ENCODE measurements around the gene CD83.
A peak's percentile ranks its signal among the peaks of the same experiment; 100 is the strongest.
"Not testable (repeated sequence)": the region's sequence is repeated elsewhere in the genome, so short reads cannot be mapped to it uniquely, and the experiment has no call there.

Gene CD83

DNA sequence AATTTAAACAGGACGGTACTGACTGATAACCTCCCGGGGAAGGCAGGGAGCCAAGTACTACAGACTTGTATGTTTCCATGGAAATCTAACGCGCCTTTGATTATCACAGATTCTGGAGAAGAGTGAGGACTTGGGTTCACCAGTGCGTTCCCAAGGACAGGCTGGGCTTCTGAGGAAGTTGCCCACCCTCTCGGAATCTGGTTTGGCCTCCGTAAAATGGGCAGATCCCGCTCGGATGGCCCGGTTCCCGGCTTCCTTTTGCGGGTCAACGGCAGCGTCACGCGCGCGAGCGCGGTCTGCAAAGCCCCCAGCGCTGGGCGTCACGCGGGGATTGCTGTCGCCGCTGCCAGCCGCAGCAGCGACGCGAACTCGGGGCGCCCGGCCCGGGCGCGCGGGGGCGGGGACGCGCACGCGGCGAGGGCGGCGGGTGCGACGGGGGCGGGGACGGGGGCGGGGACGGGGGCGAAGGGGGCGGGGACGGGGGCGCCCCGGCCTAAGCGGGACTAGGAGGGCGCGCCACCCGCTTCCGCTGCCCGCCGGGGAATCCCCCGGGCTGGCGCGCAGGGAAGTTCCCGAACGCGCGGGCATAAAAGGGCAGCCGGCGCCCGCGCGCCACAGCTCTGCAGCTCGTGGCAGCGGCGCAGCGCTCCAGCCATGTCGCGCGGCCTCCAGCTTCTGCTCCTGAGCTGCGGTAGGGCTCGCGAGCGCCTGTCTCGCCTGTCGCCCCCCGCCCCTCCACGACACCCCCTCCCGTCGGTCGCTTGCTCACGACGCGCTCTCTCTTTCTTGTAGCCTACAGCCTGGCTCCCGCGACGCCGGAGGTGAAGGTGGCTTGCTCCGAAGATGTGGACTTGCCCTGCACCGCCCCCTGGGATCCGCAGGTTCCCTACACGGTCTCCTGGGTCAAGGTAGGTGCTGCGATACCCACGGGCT is at the start of gene CD83:
Gene CD83 (plus strand): TSS at position 615 of the 933 bp plus-strand sequence. CDS start 40 bp downstream, at position 655.
- peak; percentile 67 for DNase-seq

GRCh38 chr6:14068133-14068532 is 49.4 kb upstream of the CD83 start:
- DNase-seq: no peak

DNA sequence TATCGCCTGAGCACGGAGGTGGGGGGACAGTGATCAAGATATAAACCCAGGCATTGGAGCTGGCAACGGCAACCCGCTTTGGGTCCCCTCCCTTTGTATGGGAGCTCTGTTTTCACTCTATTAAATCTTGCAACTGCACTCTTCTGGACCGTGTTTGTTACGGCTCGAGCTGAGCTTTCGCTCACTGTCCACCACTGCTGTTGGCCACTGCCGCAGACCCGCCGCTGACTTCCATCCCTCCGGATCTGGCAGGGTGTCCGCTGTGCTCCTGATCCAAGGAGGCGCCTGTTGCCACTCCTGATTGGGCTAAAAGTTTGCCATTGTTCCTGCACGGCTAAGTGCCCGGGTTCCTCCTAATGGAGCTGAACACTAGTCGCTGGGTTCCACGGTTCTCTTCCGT is 48.9 kb upstream of the CD83 start:
- DNase-seq: no peak

- no peak for DNase-seq
Measured at GRCh38 chr6:14070457-14070856, 47.1 kb upstream of the CD83 start.

DNA sequence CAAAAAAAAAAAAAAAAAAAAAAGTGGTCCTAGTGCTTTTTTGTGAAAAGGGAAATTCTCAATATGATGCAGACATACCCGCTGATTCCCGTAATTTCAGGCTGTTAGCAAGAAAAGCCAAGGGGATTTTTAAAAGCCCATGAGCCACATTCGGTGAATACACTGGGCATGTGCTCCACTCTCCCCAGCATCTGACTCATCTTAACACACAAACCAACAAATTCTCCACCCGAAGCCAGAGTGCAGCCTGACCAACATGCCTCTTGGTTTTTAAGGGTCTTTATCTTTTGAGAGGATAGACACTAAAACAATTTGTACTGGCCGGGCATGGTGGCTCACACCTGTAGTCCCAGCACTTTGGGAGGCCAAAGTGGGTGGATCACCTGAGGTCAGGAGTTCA is 45.5 kb upstream of the CD83 start:
- DNase-seq: no peak

GRCh38 chr6:14073561-14074354 is 43.8 kb upstream of the CD83 start:
- DNase-seq: not testable (repeated sequence)

- DNase-seq: no peak
Measured at GRCh38 chr6:14074476-14075094, 43.0 kb upstream of the CD83 start.

GRCh38 chr6:14075095-14075503 is 42.5 kb upstream of the CD83 start:
- DNase-seq: no peak

DNA sequence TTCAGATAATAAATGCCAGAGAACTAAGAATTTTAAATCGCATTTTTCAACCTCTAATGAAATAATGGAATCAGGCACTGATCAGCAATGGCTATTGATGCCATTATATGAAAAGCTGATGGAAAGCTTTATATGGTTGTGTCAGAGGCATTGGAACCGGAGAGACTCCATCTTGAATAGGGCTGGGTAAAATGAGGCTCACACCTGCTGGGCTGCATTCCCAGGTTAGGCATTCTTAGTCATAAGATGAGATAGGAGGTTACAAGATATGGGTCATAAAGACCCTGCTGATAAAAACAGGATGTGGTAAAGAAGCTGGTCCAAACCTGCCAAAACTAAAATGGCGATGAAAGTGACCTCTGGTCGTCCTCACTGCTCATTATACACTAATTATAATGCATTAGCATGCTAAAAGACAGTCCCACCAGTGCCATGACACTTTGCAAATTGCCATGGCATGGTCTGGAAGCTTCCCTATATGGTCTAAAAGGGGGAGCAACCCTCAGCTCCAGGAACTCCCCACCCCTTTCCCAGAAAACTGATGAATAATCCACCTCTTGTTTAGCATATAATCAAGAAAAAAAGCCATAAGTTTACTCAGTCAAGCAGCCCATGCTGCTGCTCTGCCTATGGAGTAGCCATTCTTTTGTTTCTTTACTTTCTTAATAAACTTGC is 40.2 kb upstream of the CD83 start:
- DNase-seq: no peak

GRCh38 chr6:14079433-14079832 is 38.1 kb upstream of the CD83 start:
- DNase-seq: no peak

DNA sequence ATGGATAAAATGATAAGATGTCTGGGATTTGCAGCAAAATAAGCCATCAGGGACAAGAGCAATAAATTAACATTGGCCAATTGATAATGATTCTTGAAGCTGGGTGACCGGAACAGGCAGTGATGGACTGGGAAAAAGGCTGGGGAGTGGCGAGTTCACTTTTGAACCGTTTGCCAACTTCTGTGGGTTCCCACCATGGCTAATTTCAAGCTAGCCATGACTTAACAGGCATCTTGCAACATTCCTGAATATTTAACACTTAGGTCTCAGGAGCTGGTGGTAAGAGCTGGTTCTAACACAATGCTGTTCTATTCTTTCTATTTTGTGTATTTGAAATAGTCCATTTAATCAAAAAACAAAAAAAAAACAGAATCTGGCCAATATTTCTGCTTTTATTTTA is 37.6 kb upstream of the CD83 start:
- DNase-seq: no peak

DNA sequence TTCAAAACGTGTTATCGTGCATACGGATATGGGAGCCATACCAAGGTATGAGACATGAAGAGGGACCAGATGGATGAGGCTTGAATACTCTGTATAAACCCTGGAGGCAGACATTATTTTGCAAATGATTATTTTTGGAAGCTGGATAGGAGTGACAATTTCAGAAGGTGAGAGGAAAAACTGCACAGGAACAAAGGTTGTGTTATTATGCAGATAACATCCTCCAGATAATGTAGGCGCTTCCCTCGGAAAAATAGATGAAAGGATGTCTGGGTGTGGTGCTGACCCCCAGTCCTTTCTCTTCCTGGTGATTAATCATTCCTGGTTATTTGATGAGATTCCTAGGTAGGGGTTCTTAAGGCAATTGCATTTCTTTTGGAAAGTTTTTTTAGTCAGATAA is 36.4 kb upstream of the CD83 start:
- DNase-seq: no peak

DNA sequence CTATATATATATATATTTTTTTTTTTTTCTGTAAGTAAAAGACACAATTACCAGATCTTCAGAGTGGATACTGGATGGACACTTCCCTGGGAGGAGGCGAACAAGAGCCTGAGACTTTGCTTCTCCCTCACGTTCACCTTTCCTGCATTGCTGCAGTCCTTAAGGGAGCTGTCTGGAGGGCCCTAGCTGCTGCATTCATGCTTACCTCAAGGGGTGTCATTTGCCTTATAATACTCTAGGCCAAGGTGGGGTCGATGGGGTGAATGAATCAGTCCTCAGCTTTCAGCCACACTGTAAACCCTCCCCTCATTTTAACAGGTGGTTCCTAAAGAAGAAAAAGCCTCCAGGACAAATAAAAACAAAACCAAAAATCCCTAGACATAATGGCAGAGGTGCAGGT is 34.8 kb upstream of the CD83 start:
- DNase-seq: no peak

DNA sequence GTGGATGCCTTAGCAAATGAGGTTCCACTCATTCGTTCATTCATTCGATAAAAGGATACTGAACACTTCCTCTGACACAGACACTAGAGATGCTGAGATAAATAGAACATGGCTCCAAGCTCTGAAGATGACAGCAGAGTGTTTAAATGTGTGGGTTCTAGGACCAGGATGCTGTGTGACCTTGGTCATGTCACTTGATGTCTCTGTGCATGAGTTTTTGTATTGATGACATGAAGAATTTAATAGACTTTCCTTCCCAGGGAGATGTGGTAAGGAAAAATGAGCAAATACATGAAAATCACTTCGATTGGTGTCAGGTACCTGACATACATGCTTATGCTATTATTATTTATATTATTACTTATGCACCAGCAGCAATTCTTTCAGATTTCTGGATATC is 34.3 kb upstream of the CD83 start:
- no peak for DNase-seq

GRCh38 chr6:14083751-14084150 is 33.8 kb upstream of the CD83 start:
- DNase-seq: no peak

DNA sequence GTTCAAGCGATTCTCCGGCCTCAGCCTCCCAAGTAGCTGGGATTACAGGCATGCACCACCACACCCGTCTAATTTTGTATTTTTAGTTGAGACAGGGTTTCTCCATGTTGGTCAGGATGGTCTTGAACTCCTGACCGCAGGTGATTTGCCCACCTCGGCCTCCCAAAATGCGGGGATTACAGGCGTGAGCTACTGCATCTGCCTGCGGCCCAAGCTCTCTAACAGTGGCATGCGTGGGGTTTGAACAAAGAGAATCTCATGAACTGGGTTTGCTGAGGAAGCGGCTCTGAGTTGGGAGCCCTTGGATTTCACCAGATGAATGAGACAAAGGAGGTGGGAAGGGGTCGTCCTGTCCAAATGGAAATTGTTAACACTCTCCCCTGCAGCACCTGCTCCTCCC is 33.2 kb upstream of the CD83 start:
- no peak for DNase-seq

DNA sequence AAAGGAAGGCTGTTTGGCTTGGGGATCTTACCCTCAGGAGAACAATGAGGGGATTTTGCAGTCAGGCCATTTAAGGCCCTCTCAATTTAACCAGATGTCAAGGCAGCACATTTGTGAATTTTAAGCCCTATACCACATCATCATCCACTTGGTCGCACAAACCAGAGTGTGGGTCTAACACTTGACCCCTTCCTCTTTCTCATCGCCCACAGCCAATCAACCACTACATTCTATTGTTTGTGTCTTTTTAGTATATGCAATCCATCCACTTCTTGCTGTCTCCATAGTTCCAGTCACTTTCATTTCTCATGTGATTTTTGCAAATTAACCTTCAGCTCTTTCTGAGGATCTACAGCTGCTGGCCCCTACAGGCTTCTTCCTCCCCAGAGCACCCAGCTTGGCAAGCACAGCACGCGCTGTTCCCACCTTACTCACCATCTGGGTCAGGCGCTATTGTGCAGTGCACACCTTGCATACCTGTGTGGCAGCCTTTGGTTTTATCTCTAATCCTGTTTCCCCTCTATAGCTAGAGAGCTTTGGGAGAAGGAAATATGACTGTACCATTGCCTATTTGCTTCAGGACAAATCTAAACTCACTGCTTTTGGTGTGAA is 32.3 kb upstream of the CD83 start:
- DNase-seq: no peak

GRCh38 chr6:14086701-14087100 is 30.9 kb upstream of the CD83 start:
- DNase-seq: no peak

DNA sequence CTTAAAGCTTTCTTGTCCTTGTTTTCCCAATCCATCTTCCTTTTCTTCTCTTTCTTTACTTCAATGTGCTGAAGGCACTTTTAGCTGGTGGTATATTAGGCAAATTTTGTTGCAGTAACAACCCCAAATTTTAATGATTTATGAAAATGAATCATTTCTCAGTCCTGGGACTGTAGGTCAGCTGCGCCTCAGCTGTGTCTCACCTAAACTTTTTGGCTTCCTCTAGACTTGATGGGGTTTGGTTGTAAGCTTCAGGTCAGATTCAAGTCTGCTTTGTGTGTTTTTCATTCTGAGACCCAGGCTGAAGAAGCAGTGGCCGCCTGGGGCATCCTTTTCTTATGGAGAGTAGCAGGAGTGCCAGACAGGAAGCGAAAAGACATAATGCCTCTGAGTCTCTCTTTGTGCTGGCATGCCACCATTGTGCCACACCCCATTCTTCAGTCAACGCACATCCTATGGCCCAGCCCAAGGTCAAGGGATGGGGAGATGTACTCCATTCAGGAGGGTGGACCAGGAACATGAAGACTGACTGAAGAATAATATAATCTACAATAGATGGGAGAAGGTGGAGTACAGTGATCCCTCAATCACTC is 28.9 kb upstream of the CD83 start:
- DNase-seq: no peak

DNA sequence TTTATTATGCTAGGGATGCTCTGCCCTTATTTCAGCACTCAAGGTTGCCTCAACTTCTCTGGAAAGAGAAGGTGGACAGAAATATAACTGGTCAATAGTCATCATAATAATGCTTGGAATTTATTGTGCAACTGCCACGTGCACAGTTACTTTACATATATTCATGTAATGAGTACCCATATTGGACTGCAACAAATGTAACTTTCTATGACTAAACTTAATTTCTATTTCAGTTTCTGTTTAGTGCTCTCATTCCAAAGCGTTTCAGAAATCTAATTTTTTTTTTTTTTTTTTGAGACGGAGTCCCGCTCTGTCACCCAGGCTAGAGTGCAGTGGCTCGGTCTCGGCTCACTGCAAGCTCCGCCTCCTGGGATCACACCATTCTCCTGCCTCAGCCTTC is 28.3 kb upstream of the CD83 start:
- DNase-seq: no peak

GRCh38 chr6:14091339-14091978 is 26.1 kb upstream of the CD83 start:
- no peak for DNase-seq

- no peak for DNase-seq
Measured at GRCh38 chr6:14092316-14092715, 25.3 kb upstream of the CD83 start.
